ENCODE results near the gene RAB40B. TPM values are rescaled to one million over a fixed set of nuclear protein-coding genes. Genes with fewer than 3 reads are reported as not detected.

The RAB40B gene
- total RNA-seq, 1 experiment from 2014 or later: 22.1 TPM

GRCh38 chr17:82644148-82644547, 54.4 kb downstream of the RAB40B start:
- no TSS peak for BruUV-seq (replicated peaks)
- DNase-seq (ENCODE audit: low read depth, low spot score): no peak
- Histone ChIP-seq H3K9me2 (ENCODE audit: insufficient read depth) (no peaks in the 10 kb centered on the region), H3K27ac (ENCODE audit: low read depth, low read length) (no peak overlapping the region), H3K4me2 (ENCODE audit: low read length) (no peak overlapping the region), H4K20me1 (ENCODE audit: insufficient read depth) (peaks cover 28% of the 10 kb centered on the region; the same call in 1 of the 2 replicates), H3K4me1 (ENCODE audit: control insufficient read depth in 1 of 2, insufficient read depth in 2 of 2, low read length in 2 of 2) (peaks cover 11 to 19% of the 10 kb centered on the region in 2 experiments), H2AFZ (ENCODE audit: low read depth, low read length, poor library complexity, severe bottlenecking) (no peak overlapping the region), H3K27me3 (ENCODE audit: insufficient read depth, low read length) (no peaks in the 10 kb centered on the region), H3K36me3 (ENCODE audit: control insufficient read depth in 1 of 2, insufficient read depth in 2 of 2, low read length in 2 of 2) (peaks cover 43 to 54% of the 10 kb centered on the region in 2 experiments), H3K9me3 (ENCODE audit: control insufficient read depth in 1 of 2, insufficient read depth in 1 of 2, low read depth in 1 of 2, low read length in 2 of 2) (no peaks in the 10 kb centered on the region), H3K79me2 (ENCODE audit: insufficient read depth, low read length) (peaks cover 91% of the 10 kb centered on the region), H3K4me3 (replicated peaks in 1 of 2; ENCODE audit: low read depth in 1 of 2, low read length in 2 of 2) (no peak overlapping the region), H3K9ac (ENCODE audit: low read length) (no peak overlapping the region)
- RAD21 ChIA-PET (ENCODE audit: low non-redundant PET in 1 of 2, low total read pairs in 2 of 2, uncharacterized antibody in 2 of 2, unreplicated experiment in 2 of 2): no interaction called here
- no peak for TF ChIP-seq CBX3 (IDR thresholded peaks at IDR 0.05; ENCODE audit: low read depth)
- TF ChIP-seq, protein P1, sequence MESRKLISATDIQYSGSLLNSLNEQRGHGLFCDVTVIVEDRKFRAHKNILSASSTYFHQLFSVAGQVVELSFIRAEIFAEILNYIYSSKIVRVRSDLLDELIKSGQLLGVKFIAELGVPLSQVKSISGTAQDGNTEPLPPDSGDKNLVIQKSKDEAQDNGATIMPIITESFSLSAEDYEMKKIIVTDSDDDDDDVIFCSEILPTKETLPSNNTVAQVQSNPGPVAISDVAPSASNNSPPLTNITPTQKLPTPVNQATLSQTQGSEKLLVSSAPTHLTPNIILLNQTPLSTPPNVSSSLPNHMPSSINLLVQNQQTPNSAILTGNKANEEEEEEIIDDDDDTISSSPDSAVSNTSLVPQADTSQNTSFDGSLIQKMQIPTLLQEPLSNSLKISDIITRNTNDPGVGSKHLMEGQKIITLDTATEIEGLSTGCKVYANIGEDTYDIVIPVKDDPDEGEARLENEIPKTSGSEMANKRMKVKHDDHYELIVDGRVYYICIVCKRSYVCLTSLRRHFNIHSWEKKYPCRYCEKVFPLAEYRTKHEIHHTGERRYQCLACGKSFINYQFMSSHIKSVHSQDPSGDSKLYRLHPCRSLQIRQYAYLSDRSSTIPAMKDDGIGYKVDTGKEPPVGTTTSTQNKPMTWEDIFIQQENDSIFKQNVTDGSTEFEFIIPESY (IDR thresholded peaks at IDR 0.05; ENCODE audit: extremely low read depth, insufficient replicate concordance, low read length): no peak
- no peak for TF ChIP-seq SIN3A (IDR thresholded peaks at IDR 0.05; ENCODE audit: low read depth)
- TF ChIP-seq POLR2AphosphoS5 (IDR thresholded peaks at IDR 0.05; ENCODE audit: low read depth, low read length): no peak
- TF ChIP-seq JUND (IDR thresholded peaks at IDR 0.05): no peak
- TF ChIP-seq, protein P2, sequence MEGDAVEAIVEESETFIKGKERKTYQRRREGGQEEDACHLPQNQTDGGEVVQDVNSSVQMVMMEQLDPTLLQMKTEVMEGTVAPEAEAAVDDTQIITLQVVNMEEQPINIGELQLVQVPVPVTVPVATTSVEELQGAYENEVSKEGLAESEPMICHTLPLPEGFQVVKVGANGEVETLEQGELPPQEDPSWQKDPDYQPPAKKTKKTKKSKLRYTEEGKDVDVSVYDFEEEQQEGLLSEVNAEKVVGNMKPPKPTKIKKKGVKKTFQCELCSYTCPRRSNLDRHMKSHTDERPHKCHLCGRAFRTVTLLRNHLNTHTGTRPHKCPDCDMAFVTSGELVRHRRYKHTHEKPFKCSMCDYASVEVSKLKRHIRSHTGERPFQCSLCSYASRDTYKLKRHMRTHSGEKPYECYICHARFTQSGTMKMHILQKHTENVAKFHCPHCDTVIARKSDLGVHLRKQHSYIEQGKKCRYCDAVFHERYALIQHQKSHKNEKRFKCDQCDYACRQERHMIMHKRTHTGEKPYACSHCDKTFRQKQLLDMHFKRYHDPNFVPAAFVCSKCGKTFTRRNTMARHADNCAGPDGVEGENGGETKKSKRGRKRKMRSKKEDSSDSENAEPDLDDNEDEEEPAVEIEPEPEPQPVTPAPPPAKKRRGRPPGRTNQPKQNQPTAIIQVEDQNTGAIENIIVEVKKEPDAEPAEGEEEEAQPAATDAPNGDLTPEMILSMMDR (IDR thresholded peaks at IDR 0.05 in 2 of 3, conservative IDR thresholded peaks at IDR 0.05 in 1 of 3; ENCODE audit: borderline replicate concordance in 1 of 3, insufficient read depth in 1 of 3, low read depth in 2 of 3, low read length in 2 of 3): no peak
- CTCF ChIA-PET: no interaction called here
- intact Hi-C loops (cut with micrococcal nuclease): no loop called here
- ATAC-seq: no peak
- POLR2A ChIA-PET: no interaction called here
